GM21367 (cell line): ENCODE measurements around the gene TCP11L1.
"Not testable (repeated sequence)": the region's sequence is repeated elsewhere in the genome, so short reads cannot be mapped to it uniquely, and the experiment has no call there.

Source experiments
- ATAC-seq: cut with Tn5 transposase; IDR thresholded peaks from one replicate; pipeline ENCODE4 v1.9.1; 2021; ENCODE audit not compliant: unreplicated experiment

TCP11L1 gene

DNA sequence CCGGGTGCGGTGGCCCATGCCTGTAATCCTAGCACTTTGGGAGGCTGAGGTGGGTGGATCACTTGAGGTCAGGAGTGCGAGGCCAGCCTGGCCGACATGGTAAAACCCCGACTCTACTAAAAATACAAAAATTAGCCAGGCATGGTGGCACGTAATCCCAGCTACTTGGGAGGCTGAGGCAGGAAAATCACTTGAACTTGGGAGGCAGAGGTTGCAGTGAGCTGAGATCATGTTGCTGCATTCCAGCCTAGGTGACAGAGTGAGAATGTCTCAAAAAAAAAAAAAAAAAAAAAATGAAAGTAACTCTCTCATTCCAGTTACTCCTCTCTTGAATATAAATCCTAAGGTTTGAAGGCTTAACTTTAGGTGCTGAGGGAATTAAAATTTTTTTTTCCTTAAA lies 10.2 kb upstream of the TCP11L1 start:
- ATAC-seq = not testable (repeated sequence)

DNA sequence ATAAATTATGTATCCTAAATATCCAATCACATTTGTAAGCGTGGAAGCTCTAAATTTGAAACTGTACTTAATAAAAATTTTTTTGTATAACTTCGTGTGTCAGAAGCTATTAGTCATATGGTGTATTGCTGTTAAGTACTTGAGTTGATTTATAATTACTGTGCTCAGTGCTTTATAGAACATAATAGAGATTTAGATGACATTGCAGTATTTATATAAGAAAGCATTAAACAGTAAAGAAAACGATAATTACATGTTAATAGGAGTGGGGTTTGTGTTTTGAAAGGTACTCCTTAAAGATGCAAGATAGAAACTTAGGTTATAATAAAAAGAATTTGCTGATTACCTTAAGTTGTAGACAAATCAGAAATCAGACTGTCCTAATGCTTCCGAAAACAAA lies 5.9 kb upstream of the TCP11L1 start:
- no peak for ATAC-seq

DNA sequence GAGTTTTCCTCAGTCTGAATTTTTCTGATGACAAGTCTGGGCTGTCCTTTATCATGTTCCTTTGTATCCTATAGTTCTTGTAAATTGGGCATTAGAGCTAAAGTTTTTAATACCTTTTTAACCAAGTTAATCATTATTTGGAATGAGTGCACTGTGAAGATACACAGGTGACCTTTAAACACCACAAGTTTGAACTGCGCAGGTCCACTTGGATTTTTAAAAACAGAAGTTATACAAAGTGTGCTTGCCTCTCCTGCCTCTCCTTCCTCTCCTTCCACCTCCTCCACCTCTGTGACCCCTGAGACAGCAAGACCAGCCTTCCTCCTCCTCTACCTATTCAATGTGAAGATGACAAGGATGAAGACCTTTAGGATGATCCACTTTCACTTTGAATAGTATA lies 4.4 kb upstream of the TCP11L1 start:
- ATAC-seq = no peak

DNA sequence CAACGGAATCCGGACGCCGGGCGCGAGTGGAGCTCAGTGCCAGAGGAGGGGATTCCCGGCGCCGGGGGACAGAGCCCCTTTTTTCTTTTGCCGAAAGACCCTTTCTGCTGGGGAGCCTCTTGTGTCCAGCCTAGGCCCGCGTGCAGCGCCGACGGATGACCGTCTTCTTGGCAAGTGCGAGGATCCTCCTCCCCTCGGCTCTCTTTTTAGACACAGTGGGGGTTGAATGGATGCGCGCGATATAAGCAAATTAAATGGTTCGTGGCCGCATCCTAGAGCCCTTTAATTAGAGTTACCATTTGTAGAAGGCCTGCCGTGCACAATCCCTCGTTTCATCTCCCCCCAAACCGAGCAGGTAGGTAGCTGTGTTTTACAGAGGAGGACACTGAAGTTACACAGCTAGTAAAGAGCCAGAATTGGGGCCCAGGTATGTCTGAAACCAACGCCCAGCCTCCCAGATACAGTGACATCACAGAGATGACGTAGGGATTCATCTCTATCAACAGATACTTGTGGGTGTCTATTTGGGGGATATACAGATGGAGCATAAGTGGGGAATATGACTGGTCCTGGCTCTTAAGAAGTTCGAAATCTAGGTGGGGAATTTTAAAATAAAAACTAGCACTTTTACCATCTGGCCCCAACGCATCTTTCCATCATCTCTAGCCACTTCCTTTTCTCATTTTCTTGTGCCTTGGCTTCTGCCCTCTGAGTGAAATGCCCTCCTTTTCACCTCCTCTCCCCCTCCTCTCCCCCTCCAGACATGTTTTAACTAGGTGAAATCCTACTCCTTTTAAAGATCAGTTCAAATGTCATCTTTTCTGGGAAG lies 875 bp downstream of the TCP11L1 start:
- ATAC-seq = peak; percentile 26

DNA sequence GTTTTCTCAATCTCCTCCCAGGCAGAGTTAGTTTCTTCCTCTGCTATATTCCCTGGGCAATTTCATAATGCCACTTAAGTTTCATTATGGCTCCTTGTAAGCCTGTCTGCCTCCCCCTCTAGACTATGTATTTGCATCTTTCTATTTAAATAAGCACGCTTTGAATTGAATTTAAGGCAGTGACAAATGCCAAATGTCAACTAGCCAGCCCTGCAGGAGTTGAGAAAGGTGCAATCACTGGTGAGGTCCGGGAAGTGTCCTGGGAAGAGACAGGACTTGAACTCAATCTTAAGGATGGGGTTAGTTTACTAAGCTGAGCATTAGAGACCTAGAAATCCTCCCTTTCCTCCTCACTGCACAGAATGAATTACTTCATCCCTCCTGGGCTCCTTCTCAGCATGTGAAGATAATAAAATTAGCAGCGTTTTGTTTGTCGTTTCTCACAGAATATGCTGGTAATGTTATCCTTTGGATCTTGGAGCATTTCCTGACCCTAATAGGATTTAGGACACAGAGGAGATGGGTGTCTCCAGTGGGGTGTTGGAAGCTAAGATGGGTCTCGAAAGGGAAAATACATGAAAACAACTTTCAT lies 1.6 kb downstream of the TCP11L1 start:
- no peak for ATAC-seq

DNA sequence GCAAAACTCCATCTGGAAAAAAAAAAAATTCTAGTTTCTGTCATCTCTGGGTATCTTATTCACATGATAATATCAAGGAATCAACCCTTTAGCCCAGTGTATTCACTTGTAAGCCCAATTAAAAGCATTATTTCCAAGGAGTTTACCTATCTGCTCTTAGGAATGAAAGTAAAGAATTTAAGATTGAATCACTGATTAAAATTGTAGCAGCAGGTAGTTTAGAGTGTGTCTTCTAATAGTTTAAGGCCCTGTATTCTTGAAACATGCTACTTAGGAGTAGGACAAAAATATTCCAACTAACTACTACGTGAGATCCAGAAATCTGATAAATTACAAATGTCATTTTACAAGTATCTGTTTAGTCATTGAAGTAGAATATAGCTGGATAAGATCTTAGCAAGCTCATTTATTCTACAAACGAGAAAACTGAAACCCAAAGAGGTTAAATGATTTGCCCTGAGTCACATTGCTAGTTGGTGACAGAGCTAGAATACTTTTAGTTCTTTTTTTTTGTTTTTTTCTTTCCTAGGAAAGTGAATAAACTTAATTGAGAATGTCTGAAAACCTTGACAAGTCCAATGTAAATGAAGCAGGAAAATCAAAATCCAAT lies 4.0 kb downstream of the TCP11L1 start:
- ATAC-seq = no peak

DNA sequence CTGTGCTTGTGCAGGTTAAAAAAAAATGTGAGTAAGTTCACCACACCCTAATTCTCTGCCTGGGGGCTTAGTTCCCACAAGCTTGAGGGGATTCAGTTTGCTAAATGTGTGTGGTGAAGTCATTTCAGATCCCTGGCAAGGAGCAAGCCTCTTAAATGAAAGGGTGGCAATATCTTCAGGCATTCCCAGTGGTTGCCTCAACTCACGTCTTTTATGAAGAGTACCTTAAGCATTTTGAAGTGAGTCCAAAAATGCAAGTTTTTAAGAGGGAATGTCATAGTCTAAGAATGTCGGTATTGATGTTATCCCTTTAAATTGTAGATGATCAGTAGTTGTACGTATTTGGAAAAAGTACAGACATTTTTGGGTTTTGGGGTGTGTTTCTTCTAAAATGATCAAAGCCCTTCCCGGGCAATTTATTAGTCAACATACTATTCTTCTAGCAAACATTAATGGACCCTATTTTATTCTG lies 4.9 kb downstream of the TCP11L1 start:
- no peak for ATAC-seq

DNA sequence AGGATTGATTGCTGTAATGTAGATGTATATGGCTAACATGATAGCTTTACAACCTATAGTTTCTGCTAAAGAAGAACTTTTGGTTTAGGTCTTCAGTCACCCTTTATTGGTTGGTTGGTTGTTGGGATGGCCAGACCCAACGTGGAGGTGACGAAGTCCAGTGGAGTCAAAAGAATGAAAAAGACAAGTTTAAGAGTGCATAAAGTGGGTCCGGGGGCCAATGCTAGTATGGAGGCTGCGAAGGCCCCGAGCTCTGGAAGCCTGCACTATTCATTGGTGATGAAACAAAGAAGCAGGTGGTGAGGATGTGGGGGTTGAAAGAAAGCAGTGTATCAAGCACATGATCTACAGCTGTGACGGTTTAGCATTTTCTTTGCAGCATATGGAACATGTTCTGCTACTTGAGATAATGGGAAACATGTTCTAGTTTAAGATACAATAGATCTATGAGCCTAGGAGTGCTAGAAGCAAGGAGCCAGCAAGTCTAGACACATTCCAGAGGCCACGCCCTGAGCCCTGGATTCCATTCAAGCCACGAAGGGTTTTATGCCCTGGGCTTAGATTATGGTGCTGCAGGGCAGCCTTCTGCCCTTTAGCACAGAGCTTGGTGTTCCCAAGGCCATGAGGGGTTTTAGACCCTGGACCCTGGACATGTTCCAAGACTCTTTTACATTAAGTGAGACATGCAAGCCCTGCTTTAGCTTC lies 6.3 kb downstream of the TCP11L1 start:
- ATAC-seq = no peak

DNA sequence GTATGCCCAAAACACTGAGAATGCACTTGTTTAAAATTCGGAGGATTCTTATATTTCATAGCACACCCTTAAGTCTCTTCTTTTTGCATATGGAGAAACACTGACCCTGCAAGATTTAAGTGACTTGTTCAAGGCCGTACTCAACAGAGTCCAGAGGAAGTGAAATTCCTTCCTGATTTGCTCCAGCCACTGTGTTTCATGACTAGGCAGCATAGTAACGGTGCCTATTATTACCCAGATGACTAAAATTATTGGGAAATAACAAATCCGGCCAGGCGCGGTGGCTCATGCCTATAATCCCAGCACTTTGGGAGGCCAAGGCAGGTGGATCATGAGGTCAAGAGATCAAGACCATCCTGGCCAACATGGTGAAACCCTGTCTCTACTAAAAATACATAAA lies 9.3 kb downstream of the TCP11L1 start:
- not testable (repeated sequence) for ATAC-seq

DNA sequence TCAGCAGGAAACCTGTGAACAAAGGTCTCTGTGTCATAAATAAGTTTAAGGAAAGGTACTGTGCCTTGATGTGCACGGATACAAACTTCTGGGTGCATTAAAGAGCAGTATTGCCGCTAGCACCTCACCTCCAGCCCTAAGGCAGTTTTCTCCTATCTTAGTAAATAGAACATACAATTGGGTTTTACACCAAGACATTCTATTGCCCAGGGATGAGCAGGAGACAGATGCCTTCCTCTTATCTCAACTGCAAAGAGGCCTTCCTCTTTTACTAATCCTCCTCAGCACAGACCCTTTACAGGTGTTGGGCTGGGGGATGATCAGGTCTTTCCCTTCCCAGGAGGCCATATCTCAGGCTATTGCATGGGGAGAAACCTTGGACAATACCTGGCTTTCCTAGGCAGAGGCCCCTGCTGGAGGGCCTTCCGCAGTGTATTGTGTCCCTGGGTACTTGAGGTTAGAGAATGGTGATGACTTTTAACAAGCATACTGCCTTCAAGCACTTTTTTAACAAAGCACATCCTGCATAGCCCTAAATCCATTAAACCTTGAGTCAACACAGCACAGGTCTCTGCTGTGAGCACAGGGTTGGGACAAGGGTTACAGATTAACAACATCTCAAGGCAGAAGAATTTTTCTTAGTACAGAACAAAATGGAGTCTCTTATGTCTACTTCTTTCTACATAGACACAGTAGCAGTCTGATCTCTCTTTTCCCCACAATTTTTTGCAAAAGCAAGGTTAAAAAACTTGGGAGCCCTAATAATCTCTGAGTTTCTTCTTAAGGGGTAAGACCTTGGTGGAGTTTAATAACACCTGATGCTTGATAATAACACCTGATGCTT lies 10.4 kb downstream of the TCP11L1 start:
- ATAC-seq = not testable (repeated sequence)

DNA sequence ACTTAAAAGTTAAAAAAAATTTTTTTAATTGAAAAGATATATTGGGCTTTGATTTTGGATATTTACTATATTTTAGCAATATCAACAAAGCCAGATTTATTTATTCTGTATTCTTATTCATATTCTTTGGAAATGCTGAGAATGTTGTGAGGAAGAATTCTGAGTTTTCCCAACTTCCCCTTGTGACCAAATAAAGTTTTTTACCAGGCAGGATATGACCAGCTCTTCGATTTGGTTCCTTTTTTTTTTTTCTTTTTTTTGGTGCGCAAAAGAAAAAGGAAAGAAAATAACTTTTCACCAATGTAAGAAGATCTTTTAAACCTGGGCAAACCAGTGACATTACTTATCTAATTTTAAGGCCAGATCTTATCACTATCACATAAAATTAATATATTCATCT lies 12.9 kb downstream of the TCP11L1 start:
- ATAC-seq = no peak

DNA sequence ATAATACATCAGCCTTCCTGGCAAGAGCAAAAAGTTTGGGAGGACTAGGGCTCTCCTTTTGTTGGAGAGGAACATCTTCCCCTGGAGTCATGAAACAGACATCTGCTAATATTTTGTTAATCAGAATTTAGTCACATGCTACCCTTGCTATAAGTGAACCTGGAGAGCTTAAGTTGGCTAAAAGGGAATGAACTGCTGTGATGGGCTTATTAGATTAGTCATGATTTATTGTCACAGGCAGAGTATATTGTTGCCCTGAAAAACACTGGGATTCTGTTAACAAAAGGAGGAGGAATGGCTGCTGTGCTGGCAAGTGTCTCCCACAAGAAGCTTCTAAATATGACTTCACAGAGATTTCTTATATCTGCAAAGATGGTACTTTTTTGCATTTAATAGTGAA lies 16.0 kb downstream of the TCP11L1 start:
- no peak for ATAC-seq

DNA sequence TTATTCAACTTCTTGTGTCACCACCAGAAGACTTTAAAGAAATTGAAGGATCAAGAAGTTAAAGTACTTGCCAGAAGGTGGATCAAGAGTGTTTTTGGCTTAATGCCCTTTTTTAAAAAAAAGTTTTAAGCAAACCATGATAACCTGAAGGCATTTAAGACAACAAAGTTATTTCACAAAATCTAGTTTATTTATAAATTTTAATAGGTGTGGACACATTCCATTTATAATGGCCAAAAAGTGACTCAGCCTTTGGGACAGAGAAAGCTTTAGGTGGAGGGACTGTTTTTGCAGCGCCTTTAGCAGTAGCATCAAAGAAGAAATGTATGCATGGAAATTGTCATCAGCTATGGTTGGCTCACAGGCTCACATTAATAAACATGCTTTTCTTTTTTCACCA lies 17.9 kb downstream of the TCP11L1 start:
- no peak for ATAC-seq

DNA sequence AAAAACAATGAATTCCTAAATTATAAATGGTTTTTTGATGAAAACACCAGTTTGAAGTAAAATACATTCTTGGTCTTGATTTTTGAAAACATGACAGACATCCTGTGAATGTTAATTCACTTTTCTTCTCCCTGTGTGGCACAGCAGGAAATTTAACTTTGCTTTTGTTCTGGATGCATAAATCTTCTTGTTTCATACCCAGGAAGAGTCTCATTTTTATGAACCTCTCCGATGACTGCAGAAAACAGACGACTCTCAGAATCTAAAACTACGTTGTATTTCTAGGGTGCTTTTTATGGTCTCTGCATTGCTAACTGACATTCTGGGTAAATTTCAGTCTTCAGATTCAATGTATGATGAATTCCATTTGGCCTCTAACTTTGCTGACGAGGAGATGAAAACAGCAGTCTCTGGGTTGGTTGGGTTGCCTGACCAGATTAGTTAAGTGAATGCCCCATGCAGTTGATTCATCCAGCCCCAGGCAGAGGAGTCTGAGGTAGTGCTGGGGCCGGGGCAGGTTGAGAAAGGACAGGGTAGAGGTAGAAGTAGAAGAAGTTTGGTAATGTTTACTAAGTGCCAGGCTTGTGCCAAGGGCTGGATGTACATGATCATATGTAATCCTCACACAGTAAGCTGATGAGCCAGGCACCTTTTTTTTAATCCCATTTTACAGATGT lies 20.1 kb downstream of the TCP11L1 start:
- ATAC-seq = no peak

DNA sequence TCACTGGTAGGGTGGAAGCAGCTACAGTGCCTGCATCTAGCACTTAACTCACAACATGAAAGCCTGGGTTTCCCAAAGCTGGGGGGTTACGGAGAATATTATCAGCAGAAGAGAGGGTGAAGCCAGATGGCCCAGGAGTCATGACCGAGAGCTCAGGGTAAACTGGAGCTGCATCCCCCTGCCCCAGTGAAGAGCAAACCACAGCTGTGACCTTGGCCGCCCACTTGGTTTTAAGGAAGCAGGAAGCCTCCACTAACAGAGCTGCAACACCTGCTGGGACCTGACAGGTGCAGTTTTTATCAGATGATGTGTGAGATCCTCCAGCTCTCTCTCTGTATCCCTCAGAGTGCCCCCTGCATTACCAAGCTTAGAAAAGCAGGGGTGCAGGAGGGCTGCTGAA lies 20.9 kb downstream of the TCP11L1 start:
- ATAC-seq = no peak

DNA sequence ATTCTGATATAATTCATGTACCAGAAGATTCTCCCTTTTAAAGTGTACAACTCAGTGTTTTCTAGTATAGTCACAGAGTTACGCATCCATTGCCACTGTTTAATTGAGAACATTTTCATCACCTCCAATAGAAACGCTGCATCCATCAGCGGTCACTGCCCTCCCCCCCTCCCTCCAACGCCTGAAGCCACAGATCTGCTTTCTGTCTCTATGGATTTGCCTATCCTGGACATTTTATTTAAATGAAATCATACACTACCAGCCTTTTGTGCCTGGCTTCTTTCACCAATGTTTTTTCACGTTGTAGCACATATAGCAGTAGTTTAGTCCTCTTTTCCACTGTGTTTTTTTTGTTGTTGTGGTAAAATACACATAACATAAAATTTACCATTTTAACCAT lies 22.8 kb downstream of the TCP11L1 start:
- no peak for ATAC-seq

DNA sequence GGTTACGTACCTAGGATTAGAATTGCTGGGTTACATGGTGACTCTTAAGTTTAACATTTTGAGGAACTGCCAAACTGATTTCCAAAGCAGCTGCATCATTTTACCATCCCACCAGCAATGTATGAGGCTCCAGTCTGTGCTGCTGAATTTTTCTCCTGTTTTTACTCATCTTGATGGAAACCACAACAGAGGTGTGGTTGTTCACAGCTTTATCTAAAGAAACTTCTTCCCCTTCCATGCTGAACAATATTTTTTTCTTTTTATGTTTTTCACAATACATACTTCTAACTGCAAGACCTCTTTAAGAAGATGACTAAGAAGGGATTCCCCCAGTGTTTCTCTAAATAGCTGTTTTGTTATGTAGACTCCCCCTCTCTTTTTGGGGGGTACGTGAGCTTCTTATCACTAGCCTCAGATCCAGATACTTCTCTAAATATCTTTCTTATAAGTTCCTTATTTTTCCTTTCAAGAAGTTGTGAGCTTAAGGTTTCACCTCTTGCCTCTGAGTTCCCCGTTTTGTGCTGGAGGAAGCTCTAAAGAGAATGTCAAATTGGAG lies 24.0 kb downstream of the TCP11L1 start:
- ATAC-seq = no peak

DNA sequence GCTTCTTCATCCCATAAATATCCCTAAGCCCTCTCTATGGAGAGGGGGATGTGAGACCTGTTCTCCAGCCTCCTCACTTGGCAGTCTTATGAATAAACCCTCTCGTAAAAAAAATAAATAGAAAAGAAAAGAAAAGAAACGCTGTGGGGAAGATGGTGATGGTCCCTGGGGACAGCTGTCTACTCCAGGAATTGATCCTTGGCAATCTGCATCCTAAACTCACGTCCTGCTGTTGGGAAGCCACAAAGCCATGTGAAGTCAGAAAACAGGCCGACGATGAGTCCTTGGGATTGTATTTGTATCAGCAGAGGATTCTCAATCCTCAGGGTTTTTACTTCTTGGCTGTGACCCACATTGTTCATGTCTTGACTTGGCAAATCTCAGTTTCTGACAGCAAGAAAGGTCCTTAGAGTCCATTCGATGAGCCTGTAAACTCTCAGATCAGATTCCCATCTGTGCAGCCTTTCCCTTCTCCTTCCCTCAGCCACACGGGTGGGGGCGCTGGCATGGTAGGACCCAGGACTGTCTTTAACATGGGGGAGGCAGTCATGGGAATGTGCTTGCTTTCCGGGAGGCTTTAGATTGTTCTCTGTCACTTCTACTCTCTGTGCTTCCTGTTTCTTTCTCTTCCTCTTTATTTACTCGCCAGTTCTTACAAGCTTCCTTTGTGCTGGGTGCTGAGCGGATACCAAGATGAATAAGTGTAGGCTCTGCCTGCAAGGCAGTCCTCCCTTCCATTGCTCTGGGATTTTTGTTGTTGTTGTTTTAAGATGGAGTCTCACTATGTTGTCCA lies 24.9 kb downstream of the TCP11L1 start:
- no peak for ATAC-seq

DNA sequence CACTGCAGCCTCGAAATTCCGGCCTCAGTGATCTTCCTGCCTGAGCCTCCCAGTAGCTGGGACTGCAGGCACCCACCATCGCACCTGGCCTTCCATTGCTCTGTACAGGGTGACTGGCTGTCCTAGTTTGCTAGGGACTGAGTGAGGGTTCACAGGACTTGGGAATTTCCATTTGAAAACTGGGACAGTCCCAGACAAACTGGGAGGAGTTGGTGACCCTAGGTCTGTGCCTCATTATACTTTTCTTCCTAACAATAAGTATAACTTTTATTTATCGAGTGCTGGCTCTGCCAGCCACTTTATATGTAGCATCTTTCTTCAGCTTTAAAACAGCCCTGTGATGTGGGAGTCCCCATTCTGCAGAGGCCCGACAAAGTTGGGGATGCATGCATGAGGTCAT lies 25.5 kb downstream of the TCP11L1 start:
- ATAC-seq = no peak
